IMR-90 (cell line): ENCODE measurements around the gene GBA3. TPM values are rescaled to one million over a fixed set of nuclear protein-coding genes. Genes with fewer than 3 reads are reported as not detected.

Source experiments
- ATAC-seq: fragments of 200-7000 bp; cut with Tn5 transposase; 2 replicates; pipeline ENCODE4 v1.9.1; 2020; ENCODE audit warnings: low read depth, mild to moderate bottlenecking, moderate library complexity
- BruUV-seq: library from RNA; stranded (reverse); fragments of 400-500 nt; replicated peaks from 2 replicates; lab custom pipeline; 2021; lab: Mats Ljungman, UMichigan
- CTCF ChIA-PET: fragments of 300-600 bp; formaldehyde crosslinking; extraction: SDS; loops from one replicate; lab custom pipeline; 2021; ENCODE audit warnings: antibody characterized with exemption; lab: Yijun Ruan, JAX
- POLR2A ChIA-PET: fragments of 300-600 bp; sonication (Branson Sonifier 250); formaldehyde crosslinking; loops from one replicate; lab custom pipeline; 2022; ENCODE audit warnings: antibody characterized with exemption; ENCODE audit not compliant: unreplicated experiment; lab: Charles Lee
- DNase-seq: peaks from one replicate; pipeline ENCODE4 v3.0.0; 2013
- H2AFZ ChIP-seq: replicated peaks from 2 replicates; pipeline ENCODE3; 2013; ENCODE audit warnings: low read length, mild to moderate bottlenecking; ENCODE audit not compliant: poor library complexity
- H2AK5ac ChIP-seq: 2 replicates; pipeline ENCODE4 v1.6.1; 2013; ENCODE audit warnings: low read depth, low read length, inconsistent platforms
- H2AK9ac ChIP-seq: replicated peaks from 2 replicates; pipeline ENCODE3; 2013; ENCODE audit warnings: mild to moderate bottlenecking, low read depth, low read length, moderate library complexity; ENCODE audit not compliant: poor library complexity
- H2BK120ac ChIP-seq: 2 replicates; pipeline ENCODE4 v1.6.1; 2013; ENCODE audit warnings: low read depth, low read length, inconsistent platforms
- H2BK15ac ChIP-seq: 3 replicates; pipeline ENCODE4 v1.6.1; 2013; ENCODE audit warnings: low read depth, low read length, inconsistent platforms
- H2BK20ac ChIP-seq: 2 replicates; pipeline ENCODE4 v1.6.1; 2013; ENCODE audit warnings: low read depth, mild to moderate bottlenecking, inconsistent platforms, low read length, moderate library complexity
- H2BK5ac ChIP-seq: 2 replicates; pipeline ENCODE4 v1.6.1; 2013; ENCODE audit warnings: mild to moderate bottlenecking, low read depth, low read length, inconsistent platforms; ENCODE audit not compliant: poor library complexity, severe bottlenecking
- H3K14ac ChIP-seq: replicated peaks from 2 replicates; pipeline ENCODE4 v1.6.1; 2013; ENCODE audit warnings: low read depth, low read length, inconsistent platforms
- H3K18ac ChIP-seq: 2 replicates; pipeline ENCODE4 v1.6.1; 2013; ENCODE audit warnings: low read depth, low read length, control low read depth
- H3K23ac ChIP-seq: 2 replicates; pipeline ENCODE4 v1.6.1; 2013; ENCODE audit warnings: low read depth, low read length, inconsistent platforms
- H3K27ac ChIP-seq: 2 replicates; pipeline ENCODE4 v1.5.1; 2013; ENCODE audit warnings: mild to moderate bottlenecking, control low read depth, low read length; ENCODE audit not compliant: insufficient read depth
- H3K27me3 ChIP-seq: 2 replicates; pipeline ENCODE4 v1.6.1; 2013; ENCODE audit warnings: low read length; ENCODE audit not compliant: control insufficient read depth, insufficient read depth
- H3K36me3 ChIP-seq: 2 replicates; pipeline ENCODE4 v1.6.1; 2013; ENCODE audit warnings: low read length, mixed read lengths; ENCODE audit not compliant: control insufficient read depth, insufficient read depth
- H3K4ac ChIP-seq: 2 replicates; pipeline ENCODE4 v1.6.1; 2013; ENCODE audit warnings: low read depth, low read length, inconsistent platforms
- H3K4me1 ChIP-seq: 2 replicates; pipeline ENCODE4 v1.6.1; 2013; ENCODE audit warnings: low read length, mixed read lengths; ENCODE audit not compliant: control insufficient read depth, insufficient read depth
- H3K4me2 ChIP-seq: 2 replicates; pipeline ENCODE4 v1.6.1; 2013; ENCODE audit warnings: low read depth, mild to moderate bottlenecking, control low read depth, low read length, moderate library complexity
- H3K4me3 ChIP-seq: 2 replicates; pipeline ENCODE4 v1.5.1; 2013; ENCODE audit warnings: low read depth, mild to moderate bottlenecking, control low read depth, low read length, moderate library complexity; ENCODE audit not compliant: insufficient read depth
- H3K56ac ChIP-seq: 2 replicates; pipeline ENCODE4 v1.6.1; 2013; ENCODE audit warnings: low read length, inconsistent platforms; ENCODE audit not compliant: insufficient read depth; ENCODE audit errors: extremely low read depth
- H3K79me1 ChIP-seq, 2 experiments: 2 replicates each; pipeline ENCODE4 v1.6.1; 2013; ENCODE audit warnings: low read length in 2 of 2, inconsistent platforms in 1 of 2, low read depth in 1 of 2
- H3K9ac ChIP-seq: 2 replicates; pipeline ENCODE4 v1.6.1; 2013; ENCODE audit warnings: low read depth, low read length, control low read depth
- H3K9me1 ChIP-seq: 2 replicates; pipeline ENCODE4 v1.6.1; 2013; ENCODE audit warnings: low read length, inconsistent platforms; ENCODE audit not compliant: insufficient read depth
- H3K9me3 ChIP-seq: 2 replicates; pipeline ENCODE4 v1.6.1; 2013; ENCODE audit warnings: low read length; ENCODE audit not compliant: control insufficient read depth, insufficient read depth
- H4K20me1 ChIP-seq: 2 replicates; pipeline ENCODE4 v1.6.1; 2013; ENCODE audit warnings: low read length, inconsistent platforms; ENCODE audit not compliant: insufficient read depth
- H4K5ac ChIP-seq: 2 replicates; pipeline ENCODE4 v1.6.1; 2013; ENCODE audit warnings: mild to moderate bottlenecking, low read depth, low read length, control low read depth
- H4K8ac ChIP-seq, 2 experiments: 2 replicates each; pipeline ENCODE4 v1.6.1; 2013; ENCODE audit warnings: low read depth in 2 of 2, low read length in 2 of 2, control low read depth in 1 of 2, inconsistent platforms in 1 of 2
- H4K91ac ChIP-seq: 2 replicates; pipeline ENCODE4 v1.6.1; 2013; ENCODE audit warnings: low read depth, low read length, inconsistent platforms; ENCODE audit not compliant: insufficient read depth
- BHLHE40 ChIP-seq: fragments of 150-350 bp; IDR thresholded peaks from 2 replicates; pipeline ENCODE4 v1.6.1; 2016; ENCODE audit warnings: mild to moderate bottlenecking, low read depth, low read length
- CHD1 ChIP-seq: IDR thresholded peaks from 2 replicates; pipeline ENCODE4 v1.6.1; 2012; ENCODE audit warnings: low read depth, low read length, improper control_type of control experiment
- RFX5 ChIP-seq: IDR thresholded peaks from 2 replicates; pipeline ENCODE4 v1.8.0; 2012; ENCODE audit warnings: low read depth, mild to moderate bottlenecking, low read length, moderate library complexity
- SMC3 ChIP-seq: fragments of 150-350 bp; IDR thresholded peaks from 2 replicates; pipeline ENCODE4 v1.6.1; 2016; ENCODE audit warnings: low read depth, mild to moderate bottlenecking, antibody characterized with exemption, low read length, moderate library complexity
- WGBS, 2 experiments: methylation state at CpG; one replicate each; pipeline versions ENCODE4 v1.1.5 to v1.1.7; 2013; ENCODE audit warnings: missing lambda C conversion rate in 2 of 2; ENCODE audit not compliant: insufficient read length in 1 of 2; ENCODE audit errors: extremely low coverage in 2 of 2; 5-methylcytosine and 5-hydroxymethylcytosine counted together
- dilution Hi-C: fragments of 300-500 bp; cut with HindIII; formaldehyde crosslinking; loops from one replicate; pipeline ENCODE4 v1.14.3; 2018; ENCODE audit warnings: low sequenced_read_pairs; ENCODE audit not compliant: unreplicated experiment
- in situ Hi-C: fragments of 300-500 bp; cut with MboI; formaldehyde crosslinking; loops from 3 replicates; pipeline ENCODE4 v1.14.3; 2019; ENCODE audit warnings: low sequenced_read_pairs, inconsistent platforms, mixed read lengths
- intact Hi-C: fragments of 100-400 bp; cut with micrococcal nuclease; formaldehyde crosslinking; loops from 2 replicates; pipeline ENCODE4 v1.10.0; 2022
- polyA plus RNA-seq, 3 experiments: library from polyadenylated mRNA; depleted of rRNA; stranded (reverse); fragments of >200 nt; gene quantifications; 2 replicates each; pipeline ENCODE4 v1.2.3, GENCODE V29; 2012; ENCODE audit warnings: low replicate concordance in 1 of 3
- total RNA-seq: library from RNA; depleted of rRNA; stranded (reverse); fragments of >200 nt; gene quantifications from 2 replicates; pipeline ENCODE4 v1.2.3, GENCODE V29; 2012
- TF ChIP-seq, protein P1 (sequence below): fragments of 150-350 bp; IDR thresholded peaks from 2 replicates; pipeline ENCODE4 v1.6.1; 2016; ENCODE audit warnings: low read depth, mild to moderate bottlenecking, low read length, moderate library complexity, borderline replicate concordance

GBA3 gene
- total and polyA plus RNA-seq, 2 of the 4 experiments (the other 2 are of a cell fraction), result not detected

DNA sequence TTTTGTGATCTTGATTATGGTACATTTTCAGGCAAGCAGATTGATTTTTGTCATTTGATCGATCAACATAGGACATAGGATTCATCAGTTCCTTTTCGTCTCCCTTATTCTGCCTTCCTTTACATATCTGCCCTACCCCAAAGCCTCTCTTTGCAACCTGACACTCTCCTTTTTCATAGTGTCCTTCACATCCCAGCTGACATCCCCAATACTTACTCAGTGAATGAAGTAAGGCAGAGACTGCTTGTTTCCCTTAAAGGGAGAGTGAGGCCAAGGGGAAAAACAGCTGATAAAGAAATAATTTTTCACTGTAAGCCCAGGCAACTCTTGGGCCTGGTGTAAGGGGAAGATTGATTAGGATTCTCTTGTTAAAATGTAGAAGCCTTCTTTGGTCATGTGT lies 69.8 kb downstream of the GBA3 start:
- Histone ChIP-seq H3K56ac (no peak overlapping the region), H3K14ac (no peak overlapping the region), H3K18ac (no peak overlapping the region), H3K27ac (no peak overlapping the region), H4K20me1 (no peaks in the 10 kb centered on the region), H4K91ac (no peak overlapping the region), H2BK5ac (no peak overlapping the region), H3K23ac (no peak overlapping the region), H2AK9ac (no peak overlapping the region), H2BK20ac (no peak overlapping the region), H2BK120ac (no peak overlapping the region), H4K8ac (no peak overlapping the region), H3K9me3 (no peaks in the 10 kb centered on the region), H3K4me2 (no peak overlapping the region), H2BK15ac (no peak overlapping the region), H2AK5ac (no peak overlapping the region), H4K5ac (no peak overlapping the region), H3K27me3 (no peaks in the 10 kb centered on the region), H3K4me3 (no peak overlapping the region), H3K4me1 (no peaks in the 10 kb centered on the region), H2AFZ (no peak overlapping the region), H3K79me1 (no peaks in the 10 kb centered on the region), H3K4ac (no peak overlapping the region), H3K9me1 (no peaks in the 10 kb centered on the region), H3K9ac (no peak overlapping the region), H3K36me3 (no peaks in the 10 kb centered on the region)
- BruUV-seq, result no TSS peak
- no peak for TF ChIP-seq CHD1
- TF ChIP-seq RFX5, result no peak
- TF ChIP-seq SMC3, result no peak
- TF ChIP-seq BHLHE40, result no peak
- TF ChIP-seq, protein P1, sequence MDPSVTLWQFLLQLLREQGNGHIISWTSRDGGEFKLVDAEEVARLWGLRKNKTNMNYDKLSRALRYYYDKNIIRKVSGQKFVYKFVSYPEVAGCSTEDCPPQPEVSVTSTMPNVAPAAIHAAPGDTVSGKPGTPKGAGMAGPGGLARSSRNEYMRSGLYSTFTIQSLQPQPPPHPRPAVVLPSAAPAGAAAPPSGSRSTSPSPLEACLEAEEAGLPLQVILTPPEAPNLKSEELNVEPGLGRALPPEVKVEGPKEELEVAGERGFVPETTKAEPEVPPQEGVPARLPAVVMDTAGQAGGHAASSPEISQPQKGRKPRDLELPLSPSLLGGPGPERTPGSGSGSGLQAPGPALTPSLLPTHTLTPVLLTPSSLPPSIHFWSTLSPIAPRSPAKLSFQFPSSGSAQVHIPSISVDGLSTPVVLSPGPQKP, result no peak
- ATAC-seq (no peak), DNase-seq (no peak)
- dilution Hi-C loops (no loop called here), intact Hi-C loops (no loop called here), in situ Hi-C loops (no loop called here)
- CTCF ChIA-PET, result no interaction called here
- 40% methylated on average over 1 of the region's 2 CpGs; no CpG with 5 or more reads in 1 of the 2 experiments for WGBS, 2 experiments
- POLR2A ChIA-PET, result no interaction called here
